Measurements from ENCODE around the gene CFAP221.
A peak's percentile ranks its signal among the peaks of the same experiment; 100 is the strongest.

Gene CFAP221

GRCh38 chr2:119682578-119682977, 138.3 kb downstream of the CFAP221 start:
- DNase-seq: no peak

GRCh38 chr2:119683074-119683712, 138.9 kb downstream of the CFAP221 start:
- DNase-seq: no peak

GRCh38 chr2:119683713-119684443, 139.6 kb downstream of the CFAP221 start:
- no peak for DNase-seq

GRCh38 chr2:119684518-119684917, 140.3 kb downstream of the CFAP221 start:
- no peak for DNase-seq

DNA sequence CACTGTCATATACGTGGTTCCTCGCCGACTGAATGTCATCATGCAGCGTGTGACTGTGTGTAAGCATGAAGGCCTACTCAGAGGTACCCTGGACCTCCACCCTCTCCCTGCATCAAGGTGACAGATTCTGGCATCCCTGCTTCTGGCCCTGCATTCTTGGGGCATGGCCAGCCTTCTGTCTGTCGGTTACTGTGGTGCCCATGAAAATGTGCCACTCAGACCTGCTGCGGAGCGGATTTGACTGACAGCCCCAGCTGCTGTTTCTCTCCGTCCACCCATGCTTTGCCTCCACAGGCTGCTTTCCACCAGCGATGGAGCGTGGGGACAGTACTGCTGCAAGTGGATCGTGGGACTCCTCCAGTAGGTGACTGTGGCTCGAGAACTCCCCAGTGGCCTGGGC, 144.4 kb downstream of the CFAP221 start:
- DNase-seq: no peak

DNA sequence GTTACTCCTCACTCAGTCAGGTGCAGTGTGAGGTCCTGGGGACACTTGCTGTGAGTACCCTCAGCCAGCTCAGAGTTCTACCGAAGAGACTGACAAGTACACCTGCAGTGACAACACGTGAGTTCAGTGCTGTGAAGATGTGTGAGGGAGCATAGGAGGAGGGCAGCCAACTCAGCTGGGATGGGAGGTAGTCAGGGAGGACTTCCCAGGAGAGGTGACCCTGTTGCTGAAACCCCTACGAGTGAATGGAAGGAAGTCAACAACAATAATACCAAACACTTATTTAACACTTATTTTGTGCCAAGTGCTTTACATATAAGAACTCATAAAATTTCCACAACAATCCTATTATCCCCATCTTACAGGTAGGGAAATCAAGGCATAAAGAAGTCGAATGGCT, 145.0 kb downstream of the CFAP221 start:
- no peak for DNase-seq

DNA sequence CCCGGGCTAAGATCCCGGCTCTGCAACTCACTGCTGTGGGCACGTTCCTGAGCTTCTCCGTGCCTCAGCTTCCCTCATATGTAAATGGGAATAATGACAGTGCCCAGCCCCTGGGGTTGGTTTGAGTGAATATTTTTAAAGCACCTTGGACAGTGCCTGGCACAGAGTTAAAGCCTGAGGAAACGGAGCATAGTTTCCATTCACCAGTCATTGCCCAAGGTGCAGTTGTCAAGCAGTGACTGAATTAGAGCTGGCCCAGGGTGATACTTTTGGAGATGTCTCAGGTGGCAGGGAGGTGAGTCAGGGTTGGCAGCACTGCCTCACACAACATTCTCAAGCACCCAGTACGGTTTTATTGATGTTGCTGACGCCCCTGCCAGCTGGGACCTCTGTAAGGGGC, 146.9 kb downstream of the CFAP221 start:
- DNase-seq: no peak

GRCh38 chr2:119691651-119692245, 147.5 kb downstream of the CFAP221 start:
- no peak for DNase-seq

- no peak for DNase-seq
Observed at GRCh38 chr2:119692310-119692709, 148.1 kb downstream of the CFAP221 start.

GRCh38 chr2:119692954-119693353, 148.7 kb downstream of the CFAP221 start:
- no peak for DNase-seq

DNA sequence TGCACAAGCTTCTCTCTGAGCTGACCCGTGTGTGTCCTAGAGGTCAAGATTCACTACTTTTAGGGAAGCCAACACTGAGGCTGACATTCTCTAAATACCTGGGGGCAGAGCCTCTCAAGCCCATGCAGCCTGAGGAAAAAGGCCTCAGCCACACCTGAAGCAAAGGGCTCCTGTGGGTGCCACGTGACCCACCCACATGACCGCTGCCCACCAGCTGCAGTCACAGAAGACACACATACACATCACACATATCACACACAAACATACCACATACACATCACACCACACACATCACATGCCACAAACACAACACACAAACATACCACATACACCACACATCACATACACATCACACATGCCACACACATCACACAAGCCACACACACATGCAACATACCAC, 149.3 kb downstream of the CFAP221 start:
- DNase-seq: no peak

GRCh38 chr2:119693967-119694366, 149.7 kb downstream of the CFAP221 start:
- DNase-seq: no peak

GRCh38 chr2:119694470-119694844, 150.2 kb downstream of the CFAP221 start:
- no peak for DNase-seq

DNA sequence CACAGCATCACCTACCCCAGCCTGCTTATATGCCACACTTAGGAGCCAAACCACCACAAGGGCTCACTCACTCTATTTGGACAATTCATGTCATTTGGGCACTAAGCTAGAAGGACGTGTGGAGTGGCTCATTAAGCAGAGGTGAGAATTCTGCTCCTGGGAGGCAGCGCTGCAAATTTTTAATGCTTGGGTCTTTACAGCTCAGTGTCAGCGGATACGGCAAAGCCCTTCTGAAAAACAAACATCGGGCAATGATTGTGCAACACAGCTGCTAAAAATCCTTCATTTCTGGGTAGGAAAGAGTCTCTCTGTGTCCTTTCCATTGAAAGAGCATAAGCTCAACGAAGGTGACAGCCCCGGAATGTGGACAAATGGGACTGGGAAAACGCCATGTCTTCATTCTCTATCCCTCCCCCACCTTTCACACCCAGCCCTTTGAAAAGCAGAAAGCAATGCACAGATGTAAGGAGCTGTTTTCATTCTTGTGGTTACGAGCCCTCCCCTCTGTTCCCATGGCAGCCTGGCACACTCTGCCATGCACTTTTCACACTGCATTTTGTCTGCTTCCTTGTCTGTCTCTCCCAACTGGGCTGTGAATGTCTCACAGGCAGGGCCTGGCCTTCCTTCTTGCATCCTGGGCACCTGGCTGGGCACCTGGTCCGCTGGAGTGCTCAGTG, 150.7 kb downstream of the CFAP221 start:
- peak in 1 of 5 donors; percentile 6 for DNase-seq

GRCh38 chr2:119696005-119696404, 151.8 kb downstream of the CFAP221 start:
- DNase-seq: no peak

DNA sequence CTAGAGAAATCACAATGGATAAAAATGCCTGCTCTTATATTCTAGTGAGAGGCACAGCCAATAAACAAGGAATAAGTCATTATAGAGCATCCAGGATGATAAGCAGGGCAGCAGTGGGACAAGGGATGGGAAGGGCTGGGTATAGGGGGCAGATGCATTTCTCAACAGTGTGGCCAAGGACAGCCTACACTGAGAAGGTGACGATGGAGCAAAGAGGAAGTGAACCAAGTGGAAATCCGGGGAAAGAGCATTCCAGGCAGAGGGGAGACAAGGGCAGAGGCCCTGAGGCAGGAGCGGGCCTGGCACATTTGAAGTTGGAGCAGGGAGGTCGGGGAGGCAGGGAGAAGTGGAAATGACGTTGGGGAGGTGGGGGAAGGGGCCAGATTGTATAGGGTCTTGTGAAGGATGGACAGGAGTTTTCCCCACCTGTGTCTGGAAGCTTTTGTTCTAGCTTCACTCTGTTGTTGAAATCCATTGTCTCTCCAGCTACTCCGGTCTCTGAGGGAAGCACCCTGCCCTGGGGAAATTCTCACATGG, 152.3 kb downstream of the CFAP221 start:
- DNase-seq: no peak

DNA sequence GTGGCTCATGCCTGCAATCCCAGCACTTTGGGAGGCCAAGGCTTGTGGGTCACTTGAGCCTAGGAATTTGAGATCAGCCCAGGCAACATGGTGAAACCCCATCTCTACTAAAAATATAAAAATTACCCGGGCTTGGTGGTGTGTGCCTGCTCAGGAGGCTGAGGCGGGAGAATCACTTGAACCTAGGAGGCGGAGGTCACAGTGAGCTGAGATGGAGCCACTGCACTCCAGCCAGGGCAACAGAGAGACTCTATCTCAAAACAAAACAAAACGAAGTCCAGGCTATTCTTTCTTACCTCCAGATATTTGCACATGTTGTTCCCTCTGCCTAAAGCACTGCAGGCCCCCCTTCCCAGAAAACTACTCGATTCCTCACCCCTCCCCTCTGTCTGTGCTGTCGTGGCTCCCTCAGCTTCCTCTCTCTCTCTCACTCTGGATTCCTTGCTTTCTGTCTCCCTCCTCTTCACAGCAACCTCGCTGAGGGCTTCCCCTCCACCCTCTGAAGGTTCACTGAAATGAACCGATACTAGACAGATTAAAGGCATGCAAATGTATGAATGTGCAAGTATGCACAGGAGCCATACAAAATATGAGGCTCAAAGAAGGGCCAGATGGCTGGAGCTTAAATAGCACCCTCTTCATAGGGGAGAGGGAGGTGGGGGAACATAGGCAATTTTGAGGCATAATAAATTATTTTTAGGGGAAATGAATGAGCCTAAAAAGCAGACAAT, 153.2 kb downstream of the CFAP221 start:
- no peak for DNase-seq

DNA sequence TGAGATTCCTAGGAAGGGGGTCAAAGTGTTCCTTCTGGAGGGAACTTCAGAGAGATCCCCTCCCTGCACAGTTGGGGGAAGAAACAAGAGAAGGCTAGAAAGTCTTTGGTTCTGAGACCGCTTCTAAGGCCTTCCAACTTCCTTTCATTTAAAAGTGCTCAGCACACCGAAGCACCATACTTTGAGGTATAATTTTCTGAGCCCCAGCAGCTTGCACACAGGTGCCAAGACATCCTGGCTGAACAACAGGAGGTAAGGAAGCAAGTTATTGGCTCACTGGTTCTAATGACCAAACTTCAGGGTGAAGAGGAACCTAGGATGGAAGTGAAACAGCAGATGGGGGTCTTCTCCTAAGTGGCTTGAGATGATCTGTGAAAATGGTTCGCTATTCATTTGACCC, 154.0 kb downstream of the CFAP221 start:
- DNase-seq: no peak

- DNase-seq: no peak
Observed at GRCh38 chr2:119699016-119699606, 154.9 kb downstream of the CFAP221 start.

GRCh38 chr2:119700866-119701265, 156.6 kb downstream of the CFAP221 start:
- no peak for DNase-seq

DNA sequence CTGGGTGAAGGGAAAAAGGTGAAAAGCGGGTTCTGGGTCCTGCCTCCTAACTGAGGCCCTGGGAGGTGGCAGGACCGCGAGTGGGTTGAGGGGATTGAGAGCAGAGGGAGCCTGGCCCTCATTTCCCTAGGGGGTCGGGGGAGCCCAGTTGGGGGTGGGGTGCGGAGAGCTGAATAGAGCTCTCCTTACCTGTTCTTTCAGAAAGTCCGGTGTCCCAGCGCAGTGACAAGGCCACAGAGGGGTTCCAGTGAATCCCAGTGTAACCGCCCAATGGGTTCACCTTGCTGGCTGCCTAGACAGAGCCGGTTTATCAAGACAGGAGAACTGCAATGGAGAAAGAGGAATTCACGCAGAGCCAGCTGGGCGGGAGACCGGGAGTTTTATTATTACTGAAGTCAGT, 157.1 kb downstream of the CFAP221 start:
- DNase-seq: no peak

DNA sequence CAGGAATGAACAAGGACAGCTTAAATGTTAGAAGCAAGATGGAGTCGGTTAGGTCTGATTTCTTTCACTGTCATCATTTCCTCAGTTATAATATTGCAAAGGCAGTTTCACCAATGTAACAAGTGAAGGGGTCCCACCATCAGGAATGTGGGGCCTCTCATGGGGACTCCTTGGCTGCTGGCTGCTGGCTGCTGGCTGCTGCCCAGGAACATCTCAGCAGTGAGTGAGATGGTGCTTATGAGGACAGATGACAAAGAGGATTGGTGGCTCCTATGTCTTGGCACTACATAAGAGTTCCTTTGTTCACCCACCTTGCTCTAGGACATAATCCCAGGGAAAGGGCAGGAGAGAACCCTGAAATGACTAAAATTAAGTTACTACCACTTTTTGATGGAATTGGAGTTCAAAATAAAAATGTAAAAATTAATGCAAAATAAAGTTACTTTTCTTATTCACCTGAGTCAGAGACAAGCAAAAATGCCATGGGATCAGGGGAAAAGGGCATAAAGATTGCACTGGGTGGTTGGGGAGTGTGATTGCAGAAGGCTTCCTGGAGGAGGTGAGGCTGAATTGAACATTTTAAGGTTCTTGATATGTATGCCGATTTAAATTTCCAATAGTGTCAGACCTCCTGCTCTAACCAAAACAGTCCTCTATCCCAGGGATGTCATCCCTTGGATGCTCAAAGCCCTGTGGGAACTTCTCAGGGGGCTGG, 158.1 kb downstream of the CFAP221 start:
- DNase-seq: no peak

Measured in T-helper 1 cell (primary cell).